Measurements from ENCODE around the gene MELK.

MELK gene

GRCh38 chr9:36656842-36657241, 84.1 kb downstream of the MELK start:
- no peak for TF ChIP-seq RAD21 (IDR thresholded peaks at IDR 0.05; ENCODE audit: low read depth)
- TF ChIP-seq EGR1 (IDR thresholded peaks at IDR 0.05), result no peak
- no peak for TF ChIP-seq EP300 (IDR thresholded peaks at IDR 0.05; ENCODE audit: borderline replicate concordance)
- no peak for TF ChIP-seq USF1 (IDR thresholded peaks at IDR 0.05)
- TF ChIP-seq CREB1 (IDR thresholded peaks at IDR 0.05; ENCODE audit: low read depth), result no peak
- no peak for TF ChIP-seq REST (IDR thresholded peaks at IDR 0.05; ENCODE audit: low read depth)
- no peak for TF ChIP-seq TEAD4 (IDR thresholded peaks at IDR 0.05)
- no peak for TF ChIP-seq YY1 (IDR thresholded peaks at IDR 0.05; ENCODE audit: low read depth)
- no peak for TF ChIP-seq FOXM1 (IDR thresholded peaks at IDR 0.05; ENCODE audit: borderline replicate concordance, low read depth)

GRCh38 chr9:36659500-36659899, 86.8 kb downstream of the MELK start:
- TF ChIP-seq FOXM1 (IDR thresholded peaks at IDR 0.05; ENCODE audit: borderline replicate concordance, low read depth), result no peak
- TF ChIP-seq TEAD4 (IDR thresholded peaks at IDR 0.05), result no peak
- TF ChIP-seq MAX (IDR thresholded peaks at IDR 0.05), result no peak
- no peak for TF ChIP-seq TAF1 (IDR thresholded peaks at IDR 0.05; ENCODE audit: low read depth)
- TF ChIP-seq ZBTB7A (IDR thresholded peaks at IDR 0.05; ENCODE audit: low read depth), result no peak
- TF ChIP-seq CEBPB (IDR thresholded peaks at IDR 0.05), result no peak
- no peak for TF ChIP-seq REST (IDR thresholded peaks at IDR 0.05; ENCODE audit: low read depth)
- no peak for TF ChIP-seq EGR1 (IDR thresholded peaks at IDR 0.05)

- TF ChIP-seq EP300 (IDR thresholded peaks at IDR 0.05; ENCODE audit: borderline replicate concordance) (no peak), TEAD4 (IDR thresholded peaks at IDR 0.05) (no peak), MAX (IDR thresholded peaks at IDR 0.05) (no peak), CREB1 (IDR thresholded peaks at IDR 0.05; ENCODE audit: low read depth) (no peak), YY1 (IDR thresholded peaks at IDR 0.05; ENCODE audit: low read depth) (no peak), ZBTB7A (IDR thresholded peaks at IDR 0.05; ENCODE audit: low read depth) (no peak), RAD21 (IDR thresholded peaks at IDR 0.05; ENCODE audit: low read depth) (no peak), USF1 (IDR thresholded peaks at IDR 0.05) (no peak), NFIC (IDR thresholded peaks at IDR 0.05) (no peak), CEBPB (IDR thresholded peaks at IDR 0.05) (no peak), TAF1 (IDR thresholded peaks at IDR 0.05; ENCODE audit: low read depth) (no peak), TCF12 (IDR thresholded peaks at IDR 0.05; ENCODE audit: low read depth) (no peak), FOXM1 (IDR thresholded peaks at IDR 0.05; ENCODE audit: borderline replicate concordance, low read depth) (no peak), REST (IDR thresholded peaks at IDR 0.05; ENCODE audit: low read depth) (no peak), EGR1 (IDR thresholded peaks at IDR 0.05) (no peak)
These were observed 92.1 kb downstream of the MELK start for GRCh38 chr9:36664806-36665205.

GRCh38 chr9:36665387-36665786, 92.7 kb downstream of the MELK start:
- TF ChIP-seq EGR1 (IDR thresholded peaks at IDR 0.05), result no peak
- TF ChIP-seq YY1 (IDR thresholded peaks at IDR 0.05; ENCODE audit: low read depth), result no peak
- no peak for TF ChIP-seq RAD21 (IDR thresholded peaks at IDR 0.05; ENCODE audit: low read depth)
- no peak for TF ChIP-seq MAX (IDR thresholded peaks at IDR 0.05)
- no peak for TF ChIP-seq CREB1 (IDR thresholded peaks at IDR 0.05; ENCODE audit: low read depth)
- no peak for TF ChIP-seq CEBPB (IDR thresholded peaks at IDR 0.05)
- no peak for TF ChIP-seq NFIC (IDR thresholded peaks at IDR 0.05)
- TF ChIP-seq EP300 (IDR thresholded peaks at IDR 0.05; ENCODE audit: borderline replicate concordance), result no peak
- TF ChIP-seq ZBTB7A (IDR thresholded peaks at IDR 0.05; ENCODE audit: low read depth), result no peak
- no peak for TF ChIP-seq TCF12 (IDR thresholded peaks at IDR 0.05; ENCODE audit: low read depth)
- no peak for TF ChIP-seq TAF1 (IDR thresholded peaks at IDR 0.05; ENCODE audit: low read depth)
- TF ChIP-seq REST (IDR thresholded peaks at IDR 0.05; ENCODE audit: low read depth), result no peak
- no peak for TF ChIP-seq TEAD4 (IDR thresholded peaks at IDR 0.05)
- no peak for TF ChIP-seq USF1 (IDR thresholded peaks at IDR 0.05)
- no peak for TF ChIP-seq FOXM1 (IDR thresholded peaks at IDR 0.05; ENCODE audit: borderline replicate concordance, low read depth)
